GM23248 (cell line): ENCODE data around the gene CUL9. TPM values are rescaled to one million over a fixed set of nuclear protein-coding genes. Genes with fewer than 3 reads are reported as not detected.

Experiments
- DNase-seq: peaks from one replicate; pipeline ENCODE4 v3.0.0-alpha.2; 2015
- H2AFZ ChIP-seq: fragments of 200-600 bp; sonication (generic); 2 replicates; pipeline ENCODE4 v1.6.1; 2016; ENCODE audit warnings: antibody characterized with exemption
- H3F3A ChIP-seq: fragments of 200-600 bp; sonication (generic); 2 replicates; pipeline ENCODE4 v1.6.1; 2016; ENCODE audit warnings: mild to moderate bottlenecking, antibody characterized with exemption, mixed run types; ENCODE audit not compliant: insufficient read depth
- H3K27ac ChIP-seq: fragments of 200-600 bp; sonication (generic); 2 replicates; pipeline ENCODE4 v1.5.1; 2016; ENCODE audit warnings: mild to moderate bottlenecking
- H3K27me3 ChIP-seq: fragments of 200-600 bp; sonication (generic); replicated peaks from 2 replicates; pipeline ENCODE4 v1.6.1; 2016; ENCODE audit warnings: mild to moderate bottlenecking; ENCODE audit not compliant: insufficient read depth
- H3K36me3 ChIP-seq: fragments of 200-600 bp; sonication (generic); 2 replicates; pipeline ENCODE4 v1.6.1; 2016; ENCODE audit warnings: low read depth, mild to moderate bottlenecking
- H3K4me1 ChIP-seq: fragments of 200-600 bp; sonication (generic); 2 replicates; pipeline ENCODE4 v1.6.1; 2016; ENCODE audit warnings: mild to moderate bottlenecking; ENCODE audit not compliant: insufficient read depth
- H3K4me2 ChIP-seq: fragments of 200-600 bp; sonication (generic); one replicate; pipeline ENCODE4 v1.6.1; 2016; ENCODE audit warnings: mild to moderate bottlenecking; ENCODE audit not compliant: unreplicated experiment
- H3K4me3 ChIP-seq: fragments of 200-600 bp; sonication (generic); 2 replicates; pipeline ENCODE4 v1.5.1; 2016; ENCODE audit warnings: mild to moderate bottlenecking
- H3K79me2 ChIP-seq: fragments of 200-600 bp; sonication (generic); 2 replicates; pipeline ENCODE4 v1.6.1; 2016; ENCODE audit warnings: mild to moderate bottlenecking; ENCODE audit not compliant: insufficient read depth
- H3K9ac ChIP-seq: fragments of 200-600 bp; sonication (generic); 2 replicates; pipeline ENCODE4 v1.6.1; 2016; ENCODE audit warnings: mild to moderate bottlenecking
- H3K9me2 ChIP-seq: fragments of 200-600 bp; sonication (generic); 2 replicates; pipeline ENCODE4 v1.6.1; 2016; ENCODE audit warnings: mixed run types, mild to moderate bottlenecking, moderate library complexity; ENCODE audit not compliant: insufficient read depth
- H3K9me3 ChIP-seq: fragments of 200-600 bp; sonication (generic); one replicate; pipeline ENCODE4 v1.6.1; 2017; ENCODE audit warnings: low read depth
- H4K20me1 ChIP-seq: fragments of 200-600 bp; sonication (generic); 2 replicates; pipeline ENCODE4 v1.6.0; 2016; ENCODE audit not compliant: insufficient read depth
- EZH2 ChIP-seq: fragments of 200-600 bp; sonication (generic); IDR thresholded peaks from 2 replicates; pipeline ENCODE4 v1.6.1; 2018; ENCODE audit warnings: antibody characterized with exemption, mild to moderate bottlenecking; ENCODE audit not compliant: insufficient read depth, poor library complexity, severe bottlenecking
- EZH2phosphoT487 ChIP-seq: fragments of 200-600 bp; sonication (generic); IDR thresholded peaks from 2 replicates; pipeline ENCODE4 v1.6.1; 2018; ENCODE audit warnings: antibody characterized with exemption, moderate library complexity, mild to moderate bottlenecking, low read depth; ENCODE audit not compliant: insufficient read depth
- WGBS, 2 experiments: methylation state at CpG; one replicate each; pipeline ENCODE4 v1.1.6; 2015 to 2017; ENCODE audit warnings: low lambda C conversion rate in 2 of 2, low coverage in 1 of 2; ENCODE audit errors: missing lambda C conversion rate in 2 of 2; 5-methylcytosine and 5-hydroxymethylcytosine counted together
- in situ Hi-C: fragments of 300-500 bp; cut with MboI; formaldehyde crosslinking; loops from 2 replicates; pipeline ENCODE4 v1.15.0; 2020
- polyA plus RNA-seq: library from polyadenylated mRNA; unstranded; fragments of >200 nt; fragmentation: Nextera tagmentation; extraction: Ambion mirVana; gene quantifications from 2 replicates; pipeline ENCODE4 v1.2.1, GENCODE V29; 2016
- total RNA-seq: library from RNA; depleted of rRNA; stranded (reverse); fragments of >200 nt; shearing (Covaris generic); gene quantifications from 2 replicates; pipeline ENCODE4 v1.2.3, GENCODE V29; 2014

CUL9 gene
- total and polyA plus RNA-seq, 2 experiments from 2014 or later, result 8.5 to 15.0 TPM

DNA sequence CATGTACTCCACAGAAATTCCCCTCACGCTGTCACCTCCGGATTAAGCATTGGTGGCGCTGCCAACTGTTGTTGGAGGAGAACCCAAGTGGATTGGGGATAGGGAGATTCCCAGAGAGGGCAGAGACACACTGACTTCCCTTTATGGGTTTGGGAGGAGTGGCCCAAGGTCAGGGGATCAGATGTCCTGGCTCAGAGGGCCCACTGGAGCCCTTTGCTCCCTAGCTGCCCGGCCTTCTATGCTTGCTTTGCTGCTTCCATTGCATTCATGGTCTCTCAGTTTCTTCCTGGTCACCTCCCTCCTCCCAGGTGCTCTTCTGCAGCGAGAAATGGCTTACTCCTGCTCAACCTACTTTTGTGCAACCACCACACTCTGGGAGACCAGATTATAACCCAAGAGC is 14.3 kb downstream of the CUL9 start:
- Histone ChIP-seq H3K4me1 (no peaks in the 10 kb centered on the region), H3K9me2 (no peaks in the 10 kb centered on the region), H4K20me1 (no peaks in the 10 kb centered on the region), H3K36me3 (peaks cover 10% of the 10 kb centered on the region), H3K4me3 (no peak overlapping the region), H3K79me2 (no peaks in the 10 kb centered on the region), H3K27ac (no peak overlapping the region), H2AFZ (no peak overlapping the region), H3K4me2 (no peak overlapping the region), H3K9me3 (no peaks in the 10 kb centered on the region), H3K27me3 (no peaks in the 10 kb centered on the region), H3F3A (no peaks in the 10 kb centered on the region), H3K9ac (no peak overlapping the region)
- WGBS, 2 experiments, result 80 to 83% methylated on average over 5 of the region's 5 CpGs
- TF ChIP-seq EZH2 (no peak), EZH2phosphoT487 (no peak)
- in situ Hi-C loops, result no loop called here
- DNase-seq, result no peak

DNA sequence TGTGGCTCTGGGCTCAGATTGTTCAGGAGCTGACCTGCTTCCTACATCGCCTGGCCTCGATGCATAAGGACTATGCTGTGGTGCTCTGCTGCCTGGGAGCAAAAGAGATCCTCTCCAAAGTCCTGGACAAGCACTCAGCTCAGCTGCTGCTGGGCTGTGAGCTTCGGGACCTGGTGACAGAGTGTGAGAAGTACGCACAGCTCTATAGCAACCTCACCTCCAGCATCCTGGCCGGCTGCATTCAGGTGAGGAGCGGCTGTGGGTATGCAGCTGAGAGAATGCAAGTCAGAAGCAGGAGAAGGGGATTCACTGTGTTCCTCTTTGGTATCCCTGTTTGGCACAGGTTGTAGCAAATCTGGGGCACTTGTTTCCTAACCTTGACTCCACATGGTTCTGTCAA is 17.9 kb downstream of the CUL9 start:
- H3K36me3 ChIP-seq, result peaks cover 6% of the 10 kb centered on the region; the same call in 1 of the 2 replicates

GRCh38 chr6:43200541-43200940 is 18.5 kb downstream of the CUL9 start:
- H3K4me1 ChIP-seq, result no peaks in the 10 kb centered on the region
- peaks cover 6% of the 10 kb centered on the region; the same call in 1 of the 2 replicates for H3K36me3 ChIP-seq
- no peaks in the 10 kb centered on the region for H3K9me3 ChIP-seq
- DNase-seq, result no peak
- 93 to 95% methylated on average over 6 of the region's 6 CpGs for WGBS, 2 experiments
- H3K4me3 ChIP-seq, result no peak overlapping the region
- in situ Hi-C loops, result no loop called here
- H2AFZ ChIP-seq, result no peak overlapping the region
- no peaks in the 10 kb centered on the region for H3K9me2 ChIP-seq
- TF ChIP-seq EZH2phosphoT487 (no peak), EZH2 (no peak)
- H3F3A ChIP-seq, result no peaks in the 10 kb centered on the region
- no peaks in the 10 kb centered on the region for H3K27me3 ChIP-seq
- no peaks in the 10 kb centered on the region for H3K79me2 ChIP-seq
- H3K9ac ChIP-seq, result no peak overlapping the region
- no peak overlapping the region for H3K4me2 ChIP-seq
- no peaks in the 10 kb centered on the region for H4K20me1 ChIP-seq
- no peak overlapping the region for H3K27ac ChIP-seq

More for the DNA sequence above, 17.9 kb downstream of the CUL9 start:
- H4K20me1 ChIP-seq, result no peaks in the 10 kb centered on the region
- H3K27me3 ChIP-seq, result no peaks in the 10 kb centered on the region
- no peak overlapping the region for H3K27ac ChIP-seq
- H3K9me2 ChIP-seq, result no peaks in the 10 kb centered on the region
- H3K4me2 ChIP-seq, result no peak overlapping the region
- in situ Hi-C loops, result no loop called here
- H3F3A ChIP-seq, result no peaks in the 10 kb centered on the region
- no peaks in the 10 kb centered on the region for H3K79me2 ChIP-seq
- no peaks in the 10 kb centered on the region for H3K4me1 ChIP-seq
- 76 to 79% methylated on average over 6 of the region's 6 CpGs for WGBS, 2 experiments
- no peak overlapping the region for H3K4me3 ChIP-seq
- no peak overlapping the region for H3K9ac ChIP-seq
- TF ChIP-seq EZH2phosphoT487 (no peak), EZH2 (no peak)
- DNase-seq, result no peak
- H3K9me3 ChIP-seq, result no peaks in the 10 kb centered on the region
- H2AFZ ChIP-seq, result no peak overlapping the region

- H3K4me2 ChIP-seq, result no peak overlapping the region
- in situ Hi-C loops, result no loop called here
- H3K9ac ChIP-seq, result no peak overlapping the region
- DNase-seq, result no peak
- 64 to 78% methylated on average over 5 of the region's 5 CpGs for WGBS, 2 experiments
- no peak overlapping the region for H3K4me3 ChIP-seq
- H3K9me2 ChIP-seq, result no peaks in the 10 kb centered on the region
- H3K36me3 ChIP-seq, result peaks cover 3% of the 10 kb centered on the region; the same call in 1 of the 2 replicates
- no peak overlapping the region for H3K27ac ChIP-seq
- TF ChIP-seq EZH2 (no peak), EZH2phosphoT487 (no peak)
- H3K9me3 ChIP-seq, result no peaks in the 10 kb centered on the region
- no peaks in the 10 kb centered on the region for H3F3A ChIP-seq
- H3K4me1 ChIP-seq, result no peaks in the 10 kb centered on the region
- H4K20me1 ChIP-seq, result no peaks in the 10 kb centered on the region
- no peaks in the 10 kb centered on the region for H3K79me2 ChIP-seq
- H3K27me3 ChIP-seq, result no peaks in the 10 kb centered on the region
- H2AFZ ChIP-seq, result no peak overlapping the region
Observed at GRCh38 chr6:43202451-43202850, 20.5 kb downstream of the CUL9 start.
